GM12864 (cell line): Measurements from ENCODE around the gene CAPN5.
"Not testable (repeated sequence)": the region's sequence is repeated elsewhere in the genome, so short reads cannot be mapped to it uniquely, and the experiment has no call there.

Experiments
- DNase-seq: peaks from one replicate; pipeline ENCODE4 v3.0.0-alpha.2; 2011; ENCODE audit warnings: low read depth
- H3K4me3 ChIP-seq: 2 replicates; pipeline ENCODE4 v1.5.1; 2011; ENCODE audit warnings: mild to moderate bottlenecking, low read depth, low read length, control low read depth
- CTCF ChIP-seq: IDR thresholded peaks from 2 replicates; pipeline ENCODE4 v1.5.1; 2011; ENCODE audit warnings: low read depth, mild to moderate bottlenecking, moderate library complexity, low read length, control low read depth, inconsistent platforms; ENCODE audit errors: missing control alignments

CAPN5 gene

GRCh38 chr11:77066229-77067042 lies at the start of gene CAPN5:
TSS of gene CAPN5 (plus strand) at chr11:77066971. CDS start at chr11:77084887, 17,916 bp downstream.
- peak; percentile 20 for TF ChIP-seq CTCF
- H3K4me3 ChIP-seq, result peak within 1 kb of the TSS; percentile 47
- no peak for DNase-seq

GRCh38 chr11:77018396-77018924 lies 48.3 kb upstream of the CAPN5 start:
- H3K4me3 ChIP-seq, DNase-seq: not testable (repeated sequence)

GRCh38 chr11:77019976-77020595 lies 46.7 kb upstream of the CAPN5 start:
- DNase-seq, result no peak
- no peak overlapping the region for H3K4me3 ChIP-seq
- no peak for TF ChIP-seq CTCF

- DNase-seq, result no peak
- TF ChIP-seq CTCF, result no peak
- no peak overlapping the region for H3K4me3 ChIP-seq
These were observed 46.0 kb upstream of the CAPN5 start for GRCh38 chr11:77020734-77021133.

- DNase-seq, result no peak
- no peak for TF ChIP-seq CTCF
These were observed 42.0 kb upstream of the CAPN5 start for GRCh38 chr11:77024745-77025144.

GRCh38 chr11:77026221-77026620 lies 40.5 kb upstream of the CAPN5 start:
- no peak overlapping the region for H3K4me3 ChIP-seq
- no peak for DNase-seq
- TF ChIP-seq CTCF, result no peak

More at GRCh38 chr11:77024745-77025144, 42.0 kb upstream of the CAPN5 start:
- H3K4me3 ChIP-seq, result no peak overlapping the region

- TF ChIP-seq CTCF, result no peak
- no peak overlapping the region for H3K4me3 ChIP-seq
- no peak for DNase-seq
These were observed 40.0 kb upstream of the CAPN5 start for GRCh38 chr11:77026743-77027142.
